ENCODE results near the gene PPP2R3B.
"Not testable (repeated sequence)": the region's sequence is repeated elsewhere in the genome, so short reads cannot be mapped to it uniquely, and the experiment has no call there.

GRCh38 chrX:305781-306613, 80.7 kb downstream of the PPP2R3B start:
- not testable (repeated sequence) for TF ChIP-seq CTCF, POLR2A (IDR thresholded peaks at IDR 0.05)
